Measurements from ENCODE around the gene TMEM256.

- TF ChIP-seq, protein P1, sequence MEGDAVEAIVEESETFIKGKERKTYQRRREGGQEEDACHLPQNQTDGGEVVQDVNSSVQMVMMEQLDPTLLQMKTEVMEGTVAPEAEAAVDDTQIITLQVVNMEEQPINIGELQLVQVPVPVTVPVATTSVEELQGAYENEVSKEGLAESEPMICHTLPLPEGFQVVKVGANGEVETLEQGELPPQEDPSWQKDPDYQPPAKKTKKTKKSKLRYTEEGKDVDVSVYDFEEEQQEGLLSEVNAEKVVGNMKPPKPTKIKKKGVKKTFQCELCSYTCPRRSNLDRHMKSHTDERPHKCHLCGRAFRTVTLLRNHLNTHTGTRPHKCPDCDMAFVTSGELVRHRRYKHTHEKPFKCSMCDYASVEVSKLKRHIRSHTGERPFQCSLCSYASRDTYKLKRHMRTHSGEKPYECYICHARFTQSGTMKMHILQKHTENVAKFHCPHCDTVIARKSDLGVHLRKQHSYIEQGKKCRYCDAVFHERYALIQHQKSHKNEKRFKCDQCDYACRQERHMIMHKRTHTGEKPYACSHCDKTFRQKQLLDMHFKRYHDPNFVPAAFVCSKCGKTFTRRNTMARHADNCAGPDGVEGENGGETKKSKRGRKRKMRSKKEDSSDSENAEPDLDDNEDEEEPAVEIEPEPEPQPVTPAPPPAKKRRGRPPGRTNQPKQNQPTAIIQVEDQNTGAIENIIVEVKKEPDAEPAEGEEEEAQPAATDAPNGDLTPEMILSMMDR (IDR thresholded peaks at IDR 0.05; ENCODE audit: insufficient read depth, low read length, poor library complexity, severe bottlenecking) = no peak
- no peak for TF ChIP-seq EZH2phosphoT487 (conservative IDR thresholded peaks at IDR 0.05; ENCODE audit: low read length)
Observed at GRCh38 chr17:7423679-7424078, 19.8 kb upstream of the TMEM256 start.

Measured in SU-DHL-6 (cell line).